ENCODE data around the gene VCP. TPM values are rescaled to one million over a fixed set of nuclear protein-coding genes. Genes with fewer than 3 reads are reported as not detected.

Gene VCP
- polyA plus RNA-seq, 3 donors, result 245 to 269 (median 246) TPM

GRCh38 chr9:35106343-35106730, 33.9 kb upstream of the VCP start:
- DNase-seq, result no peak

- no peak for DNase-seq
Observed at GRCh38 chr9:35105571-35106342, 33.3 kb upstream of the VCP start.

- DNase-seq, result no peak
Observed at GRCh38 chr9:35105126-35105525, 32.7 kb upstream of the VCP start.

- DNase-seq, result no peak
Observed at GRCh38 chr9:35104586-35104985, 32.2 kb upstream of the VCP start.

- no peak for DNase-seq
Observed at GRCh38 chr9:35103660-35104191, 31.3 kb upstream of the VCP start.

GRCh38 chr9:35102769-35103659, 30.6 kb upstream of the VCP start, which contains the start of gene STOML2:
Gene STOML2 (minus strand): TSS chr9:35103131. CDS start chr9:35103094, 37 bp downstream.
- DNase-seq, result peak; percentile 97

GRCh38 chr9:35102465-35102768, 30.0 kb upstream of the VCP start:
- no peak for DNase-seq

- DNase-seq, result no peak
Observed at GRCh38 chr9:35097573-35097972, 25.1 kb upstream of the VCP start.

GRCh38 chr9:35096035-35096849, 23.8 kb upstream of the VCP start, which contains the start of gene PIGO:
Gene PIGO (minus strand): TSS chr9:35096591. CDS start chr9:35095565, 1,026 bp downstream.
- peak; percentile 88 for DNase-seq

GRCh38 chr9:35091536-35091935, 19.1 kb upstream of the VCP start:
- DNase-seq, result no peak

- DNase-seq, result no peak
Observed at GRCh38 chr9:35089434-35089833, 17.0 kb upstream of the VCP start.

- DNase-seq, result no peak
Observed at GRCh38 chr9:35085078-35085477, 12.7 kb upstream of the VCP start.

- peak; percentile 91 for DNase-seq
Observed at GRCh38 chr9:35079426-35080341, 7.3 kb upstream of the VCP start, which contains the start of gene FANCG. Gene FANCG (minus strand): TSS chr9:35079942. CDS start chr9:35079524, 418 bp downstream.

- no peak for DNase-seq
Observed at GRCh38 chr9:35079041-35079425, 6.6 kb upstream of the VCP start.

GRCh38 chr9:35078066-35078465, 5.6 kb upstream of the VCP start:
- no peak for DNase-seq

GRCh38 chr9:35076848-35077247, 4.4 kb upstream of the VCP start:
- no peak for DNase-seq

- DNase-seq, result no peak
Observed at GRCh38 chr9:35075358-35075757, 2.9 kb upstream of the VCP start.

- DNase-seq, result no peak
Observed at GRCh38 chr9:35074791-35075190, 2.4 kb upstream of the VCP start.

- DNase-seq, result no peak
Observed at GRCh38 chr9:35074141-35074540, 1.7 kb upstream of the VCP start.

- no peak for DNase-seq
Observed at GRCh38 chr9:35073279-35073612, 821 bp upstream of the VCP start.

Measured in renal pelvis (tissue), 4 donors.